ENCODE measurements around the gene OLIG3. TPM values are rescaled to one million over a fixed set of nuclear protein-coding genes. Genes with fewer than 3 reads are reported as not detected.

The OLIG3 gene
- total and polyA plus RNA-seq, 2 of the 8 experiments (the other 6 are each of a cell fraction or from before 2014, with no cell fraction given), result 0.60 to 1.3 TPM

DNA sequence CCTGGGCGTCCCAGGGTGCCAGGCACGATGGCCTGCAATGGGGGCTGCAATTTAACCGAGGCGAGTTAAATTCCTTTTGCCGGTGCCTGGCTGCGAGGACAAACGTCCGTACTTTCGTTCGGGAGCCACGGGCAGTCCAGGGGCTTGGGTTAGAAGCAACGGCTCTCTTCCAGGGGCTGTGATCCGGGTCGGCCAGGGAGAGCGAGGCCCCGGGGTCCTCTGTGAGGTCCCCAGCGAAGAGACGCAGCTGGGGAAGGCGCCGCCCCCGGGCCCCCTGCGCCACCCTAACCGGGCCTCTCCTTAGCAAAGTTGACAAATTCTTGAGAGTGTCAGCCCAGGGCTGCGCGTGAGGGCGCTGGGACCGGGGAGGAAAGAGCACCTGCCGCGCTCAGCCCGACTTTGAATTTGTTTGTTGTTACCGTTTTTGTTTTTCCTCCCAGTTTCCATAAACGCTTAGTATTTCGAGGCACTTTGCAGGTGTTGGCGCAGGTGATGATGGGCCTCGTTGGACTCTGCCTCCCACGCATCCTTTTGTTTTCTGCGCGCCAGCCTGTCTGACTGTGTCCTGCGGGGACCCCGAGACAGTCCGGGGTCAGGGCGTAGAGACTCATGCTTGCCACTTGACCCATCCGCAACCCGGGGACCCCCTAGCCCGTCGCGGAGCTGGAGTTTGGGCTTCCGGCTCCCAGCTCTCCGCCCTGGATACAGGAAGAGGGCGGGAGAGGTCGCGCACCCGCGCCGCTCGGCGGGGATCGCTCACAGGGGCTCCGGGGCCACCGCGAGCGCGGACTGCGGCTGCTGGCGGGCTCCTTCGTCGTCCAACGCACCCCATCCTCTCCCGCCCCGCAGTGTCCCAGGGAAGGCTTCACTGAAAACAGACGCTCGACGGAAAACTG, 5.8 kb downstream of the OLIG3 start (continued):
- TF ChIP-seq EP300 (IDR thresholded peaks at IDR 0.05; ENCODE audit: borderline replicate concordance in 1 of 2, low read depth in 2 of 2, low read length in 2 of 2) (no peak), POLR2A (IDR thresholded peaks at IDR 0.05; ENCODE audit: control extremely low read depth in 1 of 2, low read depth in 2 of 2, low read length in 2 of 2) (no peak), RNF2 (IDR thresholded peaks at IDR 0.05; ENCODE audit: borderline replicate concordance, low read depth, low read length, missing control alignments, poor library complexity, severe bottlenecking) (no peak), MAFK (IDR thresholded peaks at IDR 0.05; ENCODE audit: low read depth, low read length) (no peak), BRCA1 (IDR thresholded peaks at IDR 0.05; ENCODE audit: low read depth, low read length) (no peak), JUN (IDR thresholded peaks at IDR 0.05; ENCODE audit: low read depth, low read length) (no peak), GTF2F1 (IDR thresholded peaks at IDR 0.05; ENCODE audit: borderline replicate concordance, low read depth, low read length) (no peak), TAF7 (optimal IDR thresholded peaks at IDR 0.05; ENCODE audit: borderline replicate concordance, low read depth, low read length) (no peak), EZH2 (IDR thresholded peaks at IDR 0.05; ENCODE audit: low read depth, low read length, severe bottlenecking) (peak; percentile 86), KDM5A (IDR thresholded peaks at IDR 0.05; ENCODE audit: low read length) (no peak), CTBP2 (IDR thresholded peaks at IDR 0.05; ENCODE audit: borderline replicate concordance, insufficient read depth, insufficient read length, low read length) (no peak), SAP30 (IDR thresholded peaks at IDR 0.05; ENCODE audit: insufficient read depth, insufficient replicate concordance, low read length) (no peak), POU5F1 (IDR thresholded peaks at IDR 0.05; ENCODE audit: low read depth, low read length) (no peak), HDAC6 (IDR thresholded peaks at IDR 0.05; ENCODE audit: low read depth, low read length) (no peak), TBP (IDR thresholded peaks at IDR 0.05; ENCODE audit: low read depth, low read length) (no peak), SP4 (IDR thresholded peaks at IDR 0.05; ENCODE audit: low read length) (no peak; the same call in 1 of the 2 replicates), JUND (IDR thresholded peaks at IDR 0.05; ENCODE audit: low read length) (no peak), CBX5 (IDR thresholded peaks at IDR 0.05; ENCODE audit: low read depth, low read length) (no peak), POLR2AphosphoS5 (IDR thresholded peaks at IDR 0.05; ENCODE audit: low read depth, low read length) (no peak)
- TF ChIP-seq, protein P1, sequence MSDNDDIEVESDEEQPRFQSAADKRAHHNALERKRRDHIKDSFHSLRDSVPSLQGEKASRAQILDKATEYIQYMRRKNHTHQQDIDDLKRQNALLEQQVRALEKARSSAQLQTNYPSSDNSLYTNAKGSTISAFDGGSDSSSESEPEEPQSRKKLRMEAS (IDR thresholded peaks at IDR 0.05), result peak; percentile 7; the same call in 1 of the 2 replicates
